Lower leg skin (tissue), 3 donors: ENCODE results near the gene HNRNPK.

Source experiments
- POLR2A ChIP-seq, 2 donors: fragments of 450-650 bp; IDR thresholded peaks; one replicate each; pipeline ENCODE4 v1.6.1; 2016 to 2017; ENCODE audit warnings: antibody characterized with exemption in 2 of 2, mild to moderate bottlenecking in 1 of 2, moderate library complexity in 1 of 2
- TF ChIP-seq, protein P1 (sequence below), 3 donors: fragments of 450-650 bp; IDR thresholded peaks; one replicate each; pipeline ENCODE4 v1.5.1; 2016; ENCODE audit warnings: antibody characterized with exemption in 3 of 3, mild to moderate bottlenecking in 3 of 3, moderate library complexity in 2 of 3

DNA sequence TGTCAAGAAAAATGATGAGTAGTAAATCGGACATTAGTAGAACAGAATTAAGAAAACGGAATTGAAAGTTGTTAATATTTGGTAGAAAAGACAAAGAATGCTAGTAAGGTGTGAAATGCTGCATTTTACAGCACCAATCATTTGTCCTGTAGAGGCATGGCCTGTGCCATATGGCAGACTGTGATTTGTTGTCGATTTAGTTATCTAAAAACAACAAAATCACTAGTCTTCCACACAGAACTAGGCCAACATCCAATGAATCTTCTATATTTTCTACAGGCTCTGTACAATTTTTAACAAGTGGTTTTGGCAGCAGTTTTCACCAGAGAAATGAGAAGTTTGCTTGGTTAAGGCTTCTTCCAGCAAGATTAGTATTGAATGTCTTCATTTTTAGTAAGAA lies 10.4 kb downstream of the HNRNPK start:
- TF ChIP-seq, protein P1, sequence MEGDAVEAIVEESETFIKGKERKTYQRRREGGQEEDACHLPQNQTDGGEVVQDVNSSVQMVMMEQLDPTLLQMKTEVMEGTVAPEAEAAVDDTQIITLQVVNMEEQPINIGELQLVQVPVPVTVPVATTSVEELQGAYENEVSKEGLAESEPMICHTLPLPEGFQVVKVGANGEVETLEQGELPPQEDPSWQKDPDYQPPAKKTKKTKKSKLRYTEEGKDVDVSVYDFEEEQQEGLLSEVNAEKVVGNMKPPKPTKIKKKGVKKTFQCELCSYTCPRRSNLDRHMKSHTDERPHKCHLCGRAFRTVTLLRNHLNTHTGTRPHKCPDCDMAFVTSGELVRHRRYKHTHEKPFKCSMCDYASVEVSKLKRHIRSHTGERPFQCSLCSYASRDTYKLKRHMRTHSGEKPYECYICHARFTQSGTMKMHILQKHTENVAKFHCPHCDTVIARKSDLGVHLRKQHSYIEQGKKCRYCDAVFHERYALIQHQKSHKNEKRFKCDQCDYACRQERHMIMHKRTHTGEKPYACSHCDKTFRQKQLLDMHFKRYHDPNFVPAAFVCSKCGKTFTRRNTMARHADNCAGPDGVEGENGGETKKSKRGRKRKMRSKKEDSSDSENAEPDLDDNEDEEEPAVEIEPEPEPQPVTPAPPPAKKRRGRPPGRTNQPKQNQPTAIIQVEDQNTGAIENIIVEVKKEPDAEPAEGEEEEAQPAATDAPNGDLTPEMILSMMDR (IDR thresholded peaks at IDR 0.05), result no peak
- no peak for TF ChIP-seq POLR2A (IDR thresholded peaks at IDR 0.05)
